GM23338 (cell line): ENCODE measurements around the gene PAM. TPM values are rescaled to one million over a fixed set of nuclear protein-coding genes. Genes with fewer than 3 reads are reported as not detected.

Source experiments
- ATAC-seq: fragments of 200-7000 bp; cut with Tn5 transposase; 3 replicates; pipeline ENCODE4 v1.9.1; 2020
- DNase-seq: peaks from one replicate; pipeline ENCODE4 v3.0.0-alpha.2; 2015; ENCODE audit warnings: low spot score
- H2AFZ ChIP-seq: fragments of 200-600 bp; sonication (generic); 2 replicates; pipeline ENCODE4 v1.8.0; 2016; ENCODE audit warnings: antibody characterized with exemption, mild to moderate bottlenecking, moderate library complexity
- H3F3A ChIP-seq: fragments of 200-600 bp; sonication (generic); replicated peaks from 2 replicates; pipeline ENCODE4 v1.8.0; 2017; ENCODE audit warnings: antibody characterized with exemption, mixed run types, low read depth
- H3K27ac ChIP-seq: fragments of 200-600 bp; sonication (generic); 2 replicates; pipeline ENCODE4 v1.6.1; 2016; ENCODE audit warnings: low read depth
- H3K27me3 ChIP-seq: fragments of 200-600 bp; sonication (generic); 2 replicates; pipeline ENCODE4 v1.8.0; 2016; ENCODE audit warnings: mild to moderate bottlenecking, mixed run types, moderate library complexity; ENCODE audit not compliant: insufficient read depth
- H3K36me3 ChIP-seq: fragments of 200-600 bp; sonication (generic); 2 replicates; pipeline ENCODE4 v1.8.0; 2016; ENCODE audit warnings: mild to moderate bottlenecking; ENCODE audit not compliant: insufficient read depth
- H3K4me1 ChIP-seq: fragments of 200-600 bp; sonication (generic); 2 replicates; pipeline ENCODE4 v1.8.0; 2016; ENCODE audit warnings: mild to moderate bottlenecking, moderate library complexity; ENCODE audit not compliant: insufficient read depth
- H3K4me2 ChIP-seq: fragments of 200-600 bp; sonication (generic); 2 replicates; pipeline ENCODE4 v1.7.1; 2017; ENCODE audit warnings: mixed run types
- H3K4me3 ChIP-seq: fragments of 200-600 bp; sonication (generic); 2 replicates; pipeline ENCODE4 v1.6.1; 2016; ENCODE audit warnings: mixed run types
- H3K79me2 ChIP-seq: fragments of 200-600 bp; sonication (generic); replicated peaks from 2 replicates; pipeline ENCODE4 v1.8.0; 2017; ENCODE audit warnings: mild to moderate bottlenecking; ENCODE audit not compliant: insufficient read depth
- H3K9me2 ChIP-seq: fragments of 200-600 bp; sonication (generic); 2 replicates; pipeline ENCODE4 v1.8.0; 2017; ENCODE audit not compliant: insufficient read depth
- H4K20me1 ChIP-seq: fragments of 200-600 bp; sonication (generic); replicated peaks from 2 replicates; pipeline ENCODE4 v1.8.0; 2017; ENCODE audit warnings: mild to moderate bottlenecking; ENCODE audit not compliant: insufficient read depth
- H3K27ac Mint-ChIP-seq: 2 replicates; pipeline ENCODE4 v1.8.0; 2020; ENCODE audit warnings: inconsistent platforms, mild to moderate bottlenecking, moderate library complexity, mixed read lengths
- H3K27me3 Mint-ChIP-seq: 3 replicates; pipeline ENCODE4 v1.8.0; 2022; ENCODE audit warnings: low read depth, mild to moderate bottlenecking, moderate library complexity, mixed read lengths, inconsistent platforms; ENCODE audit not compliant: insufficient read depth, poor library complexity
- H3K36me3 Mint-ChIP-seq: 3 replicates; pipeline ENCODE4 v1.8.0; 2021; ENCODE audit warnings: low read depth, mild to moderate bottlenecking, inconsistent platforms, moderate library complexity, mixed read lengths
- H3K4me1 Mint-ChIP-seq: 3 replicates; pipeline ENCODE4 v1.8.0; 2020; ENCODE audit warnings: mild to moderate bottlenecking, inconsistent platforms, mixed read lengths
- H3K4me3 Mint-ChIP-seq: 3 replicates; pipeline ENCODE4 v1.8.0; 2021; ENCODE audit warnings: moderate library complexity, mild to moderate bottlenecking, inconsistent platforms, mixed read lengths
- H3K9me3 Mint-ChIP-seq: 3 replicates; pipeline ENCODE4 v1.8.0; 2020; ENCODE audit warnings: moderate library complexity, mild to moderate bottlenecking, inconsistent platforms, mixed read lengths
- CREB1 ChIP-seq: fragments of 250-450 bp; sonication (Bioruptor Pico); IDR thresholded peaks from 2 replicates; pipeline ENCODE4 v1.5.0; 2020; ENCODE audit warnings: low read depth, mild to moderate bottlenecking, moderate library complexity
- ETS1 ChIP-seq: IDR thresholded peaks from 2 replicates; pipeline ENCODE4 v1.6.1; 2016; ENCODE audit warnings: antibody characterized with exemption
- EZH2 ChIP-seq: fragments of 200-600 bp; sonication (generic); IDR thresholded peaks from one replicate; pipeline ENCODE4 v1.8.0; 2017; ENCODE audit warnings: antibody characterized with exemption, mild to moderate bottlenecking, low read depth; ENCODE audit not compliant: unreplicated experiment
- EZH2phosphoT487 ChIP-seq: fragments of 200-600 bp; sonication (generic); IDR thresholded peaks from one replicate; pipeline ENCODE4 v1.8.1; 2018; ENCODE audit warnings: antibody characterized with exemption; ENCODE audit not compliant: unreplicated experiment
- JUNB ChIP-seq: IDR thresholded peaks from one replicate; pipeline ENCODE4 v1.6.1; 2016; ENCODE audit warnings: antibody characterized with exemption; ENCODE audit not compliant: unreplicated experiment
- NANOG ChIP-seq: IDR thresholded peaks from 2 replicates; pipeline ENCODE4 v1.6.1; 2016; ENCODE audit warnings: antibody characterized with exemption, borderline replicate concordance
- POLR2AphosphoS5 ChIP-seq: IDR thresholded peaks from 2 replicates; pipeline ENCODE4 v1.6.1; 2016; ENCODE audit warnings: antibody characterized with exemption, low read depth
- REST ChIP-seq: IDR thresholded peaks from one replicate; pipeline ENCODE4 v1.6.1; 2018; ENCODE audit warnings: antibody characterized with exemption; ENCODE audit not compliant: unreplicated experiment
- STAT1 ChIP-seq: IDR thresholded peaks from one replicate; pipeline ENCODE4 v1.6.1; 2016; ENCODE audit warnings: antibody characterized with exemption; ENCODE audit not compliant: unreplicated experiment
- ZNF114 ChIP-seq: fragments of 250-450 bp; sonication (Bioruptor Pico); IDR thresholded peaks from 2 replicates; pipeline ENCODE4 v1.5.0; 2020; ENCODE audit warnings: mild to moderate bottlenecking, moderate library complexity
- ZNF331 ChIP-seq: fragments of 250-450 bp; sonication (Bioruptor Pico); IDR thresholded peaks from 2 replicates; pipeline ENCODE4 v1.5.0; 2020; ENCODE audit warnings: low read depth, mild to moderate bottlenecking, moderate library complexity
- ZNF462 ChIP-seq: fragments of 250-450 bp; sonication (Bioruptor Pico); IDR thresholded peaks from 2 replicates; pipeline ENCODE4 v1.5.0; 2020; ENCODE audit warnings: mild to moderate bottlenecking, moderate library complexity
- polyA plus RNA-seq: library from polyadenylated mRNA; unstranded; fragments of >200 nt; fragmentation: Nextera tagmentation; extraction: Ambion mirVana; gene quantifications from 2 replicates; pipeline ENCODE4 v1.2.1, GENCODE V29; 2016
- total RNA-seq: library from RNA; depleted of rRNA; stranded (reverse); fragments of >200 nt; shearing (Covaris generic); gene quantifications from 2 replicates; pipeline ENCODE4 v1.2.3, GENCODE V29; 2014
- TF ChIP-seq, protein P1 (sequence below), 2 experiments: fragments of 200-600 bp in 1 of 2; sonication (generic) in 1 of 2; conservative IDR thresholded peaks; 2 replicates each; pipeline versions ENCODE4 v1.5.1 to v1.6.1; 2016 to 2017; ENCODE audit warnings: antibody characterized with exemption in 2 of 2, low read depth in 2 of 2, mild to moderate bottlenecking in 2 of 2, moderate library complexity in 1 of 2

Gene PAM
- total and polyA plus RNA-seq, 2 experiments from 2014 or later = 33.9 to 79.4 TPM

DNA sequence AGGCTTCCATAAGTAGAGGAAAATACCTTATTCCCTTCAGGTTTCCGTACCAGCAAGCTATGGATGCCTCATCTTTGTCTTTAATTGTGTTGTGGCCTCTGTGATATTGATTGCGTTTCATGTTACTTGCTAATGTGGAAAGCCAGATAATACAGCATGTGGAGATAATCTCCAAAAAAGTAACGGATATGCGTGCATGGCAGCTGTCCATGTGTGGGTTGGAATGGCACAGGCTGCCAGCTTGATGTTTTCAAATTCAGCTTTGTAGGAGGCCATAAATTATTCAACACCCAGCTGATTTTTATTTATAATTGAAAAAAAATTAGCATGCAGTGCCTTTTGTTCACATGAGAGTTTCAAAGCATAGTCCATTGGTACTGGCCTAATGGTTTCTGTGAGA is 219.9 kb downstream of the PAM start:
- H3K79me2 ChIP-seq = no peaks in the 10 kb centered on the region
- H4K20me1 ChIP-seq = no peaks in the 10 kb centered on the region
- Mint-ChIP-seq H3K9me3 (no peaks in the 10 kb centered on the region), H3K27me3 (no peaks in the 10 kb centered on the region), H3K4me1 (peaks cover 11% of the 10 kb centered on the region; the same call in 1 of the 3 replicates), H3K36me3 (no peaks in the 10 kb centered on the region), H3K27ac (no peak overlapping the region), H3K4me3 (no peak overlapping the region)
- H3K9me2 ChIP-seq = no peaks in the 10 kb centered on the region
- ATAC-seq (no peak), DNase-seq (no peak)
- no peak overlapping the region for H2AFZ ChIP-seq
- H3K27ac ChIP-seq = no peak overlapping the region
- peaks cover 6% of the 10 kb centered on the region; the same call in 1 of the 2 replicates for H3K4me1 ChIP-seq
- no peak overlapping the region for H3K4me3 ChIP-seq
- no peaks in the 10 kb centered on the region for H3K27me3 ChIP-seq
- no peak overlapping the region for H3K4me2 ChIP-seq
- no peak for TF ChIP-seq ZNF331 (CRISPR knock-in tag)
- TF ChIP-seq, protein P1, sequence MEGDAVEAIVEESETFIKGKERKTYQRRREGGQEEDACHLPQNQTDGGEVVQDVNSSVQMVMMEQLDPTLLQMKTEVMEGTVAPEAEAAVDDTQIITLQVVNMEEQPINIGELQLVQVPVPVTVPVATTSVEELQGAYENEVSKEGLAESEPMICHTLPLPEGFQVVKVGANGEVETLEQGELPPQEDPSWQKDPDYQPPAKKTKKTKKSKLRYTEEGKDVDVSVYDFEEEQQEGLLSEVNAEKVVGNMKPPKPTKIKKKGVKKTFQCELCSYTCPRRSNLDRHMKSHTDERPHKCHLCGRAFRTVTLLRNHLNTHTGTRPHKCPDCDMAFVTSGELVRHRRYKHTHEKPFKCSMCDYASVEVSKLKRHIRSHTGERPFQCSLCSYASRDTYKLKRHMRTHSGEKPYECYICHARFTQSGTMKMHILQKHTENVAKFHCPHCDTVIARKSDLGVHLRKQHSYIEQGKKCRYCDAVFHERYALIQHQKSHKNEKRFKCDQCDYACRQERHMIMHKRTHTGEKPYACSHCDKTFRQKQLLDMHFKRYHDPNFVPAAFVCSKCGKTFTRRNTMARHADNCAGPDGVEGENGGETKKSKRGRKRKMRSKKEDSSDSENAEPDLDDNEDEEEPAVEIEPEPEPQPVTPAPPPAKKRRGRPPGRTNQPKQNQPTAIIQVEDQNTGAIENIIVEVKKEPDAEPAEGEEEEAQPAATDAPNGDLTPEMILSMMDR (conservative IDR thresholded peaks at IDR 0.05; ENCODE audit: low read depth in 2 of 2) = no peak
- TF ChIP-seq REST = no peak
- TF ChIP-seq NANOG = no peak
- TF ChIP-seq ZNF462 (CRISPR knock-in tag) = no peak
- TF ChIP-seq CREB1 = no peak
- TF ChIP-seq ETS1 = no peak
- TF ChIP-seq EZH2phosphoT487 = no peak
- no peak for TF ChIP-seq ZNF114
- TF ChIP-seq JUNB = no peak
- TF ChIP-seq POLR2AphosphoS5 = no peak
- TF ChIP-seq STAT1 = no peak
- no peak for TF ChIP-seq EZH2
- H3F3A ChIP-seq = no peaks in the 10 kb centered on the region
- no peaks in the 10 kb centered on the region for H3K36me3 ChIP-seq
